Right ventricle myocardium superior (tissue), 1 donor: Measurements from ENCODE around the gene PAX6. TPM values are rescaled to one million over a fixed set of nuclear protein-coding genes. Genes with fewer than 3 reads are reported as not detected.

Source experiments
- ATAC-seq: fragments of 200-7000 bp; cut with Tn5 transposase; one replicate; pipeline ENCODE4 v1.9.1; 2020; ENCODE audit warnings: mild to moderate bottlenecking; ENCODE audit not compliant: poor library complexity
- DNase-seq: peaks from one replicate; pipeline ENCODE4 v3.0.0-alpha.2; 2020
- intact Hi-C: fragments of 100-400 bp; cut with DNase I; formaldehyde crosslinking; loops from one replicate; pipeline ENCODE4 v1.11.2; 2022
- long read RNA-seq: library from polyadenylated mRNA; unstranded; transcript quantifications from one replicate; pipeline ENCODE4 v2.0.0, GENCODE V29; 2021
- total RNA-seq: library from RNA; stranded (reverse); fragmentation: NEBNext Ultra II Directional; extraction: Animal tissue kit (Norgen Biotek cat#: 25700); gene quantifications from one replicate; pipeline ENCODE4 v1.2.1, GENCODE V29; 2021
- donor health status: DM: no; HTN: yes; CAD: no; lungs with severe emphysema.

The PAX6 gene
- not detected for total RNA-seq
- long read RNA-seq = 0 reads

GRCh38 chr11:31810779-31811647 lies at the start of gene PAX6:
Gene PAX6 (minus strand): TSS chr11:31811322. CDS start chr11:31806411, 4,911 bp downstream.
- peak; percentile 44 for ATAC-seq
- intact Hi-C loops = no loop called here
- DNase-seq = peak; percentile 65

- ATAC-seq (no peak), DNase-seq (no peak)
- intact Hi-C loops = no loop called here
Measured at GRCh38 chr11:31860391-31860790, 49.3 kb upstream of the PAX6 start.

DNA sequence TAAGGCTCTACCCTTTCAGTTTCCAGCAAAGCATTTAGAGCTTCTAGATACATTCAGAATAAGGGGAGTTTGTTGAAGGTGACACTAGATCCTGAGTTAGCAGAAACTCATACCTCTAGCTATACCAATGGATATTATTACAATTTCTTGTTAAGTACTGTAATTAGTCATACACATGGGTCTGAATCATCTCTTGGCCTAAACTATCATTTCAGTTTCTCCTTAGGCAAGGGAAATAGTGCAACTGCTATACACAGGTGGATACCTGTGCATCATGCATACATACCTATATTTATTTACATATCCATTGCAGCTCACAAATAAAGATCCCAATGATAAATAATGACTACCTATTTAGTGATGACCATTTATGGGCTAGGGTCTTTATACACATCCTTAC lies 45.1 kb upstream of the PAX6 start:
- intact Hi-C loops = no loop called here
- no peak for DNase-seq
- ATAC-seq = no peak

GRCh38 chr11:31855466-31855865 lies 44.3 kb upstream of the PAX6 start:
- intact Hi-C loops = no loop called here
- DNase-seq (no peak), ATAC-seq (no peak)

DNA sequence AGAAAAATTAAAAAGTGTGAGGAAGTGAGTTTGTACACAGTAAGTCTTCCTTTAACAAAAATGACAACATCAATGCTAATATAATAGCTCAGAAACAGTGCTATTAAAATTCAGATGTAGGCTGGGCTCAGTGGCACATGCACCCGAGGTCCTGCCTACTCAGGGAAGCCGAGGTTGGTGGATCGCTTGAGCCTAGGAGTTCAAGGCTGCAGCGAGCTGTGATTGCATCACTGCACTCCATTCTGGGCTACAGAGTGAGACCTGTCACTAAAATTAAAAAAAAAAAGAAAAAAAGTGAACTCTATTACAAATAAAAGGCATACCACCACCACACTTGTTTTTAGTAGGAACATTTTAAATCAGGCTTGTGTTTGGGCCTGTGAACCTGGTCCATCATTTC lies 39.2 kb upstream of the PAX6 start:
- ATAC-seq (no peak), DNase-seq (no peak)
- intact Hi-C loops = no loop called here

DNA sequence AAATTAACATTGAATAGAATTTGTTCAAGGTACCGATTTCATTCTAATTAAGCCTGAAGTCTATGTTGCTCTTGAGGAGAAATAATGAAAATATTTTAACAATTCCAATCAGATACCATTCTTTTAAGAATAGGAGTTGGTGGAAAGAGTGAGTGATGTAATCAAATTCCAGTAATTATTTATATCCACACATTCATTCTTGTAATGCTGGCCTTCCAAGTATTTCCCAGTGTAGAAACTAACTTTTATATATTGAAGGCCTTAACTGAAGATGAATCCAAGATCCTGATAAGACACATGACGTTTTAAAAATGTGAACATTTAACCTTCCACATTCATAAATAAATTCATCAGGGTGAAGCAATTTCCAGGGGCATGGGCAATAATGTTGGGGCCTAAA lies 36.6 kb upstream of the PAX6 start:
- intact Hi-C loops = no loop called here
- no peak for ATAC-seq
- no peak for DNase-seq

DNA sequence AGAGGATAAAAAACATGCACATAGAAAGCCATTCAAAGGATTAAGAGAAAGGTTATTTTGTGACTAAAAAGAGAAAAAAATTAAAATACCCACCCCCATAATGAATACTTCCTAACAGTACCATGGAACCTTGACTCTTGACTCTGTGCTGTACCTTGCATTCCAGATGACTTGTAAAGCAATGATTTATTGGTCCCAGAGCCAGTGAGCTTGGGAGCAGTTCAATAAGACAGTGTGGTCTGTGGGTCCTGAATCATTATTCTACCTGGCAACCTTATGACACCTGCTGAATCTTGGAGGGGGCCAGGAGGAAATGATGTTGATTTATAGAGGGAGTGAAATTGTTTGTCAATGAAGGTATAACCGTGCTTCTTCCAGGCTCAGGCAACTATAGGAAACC lies 34.2 kb upstream of the PAX6 start:
- DNase-seq (no peak), ATAC-seq (no peak)
- intact Hi-C loops = no loop called here

DNA sequence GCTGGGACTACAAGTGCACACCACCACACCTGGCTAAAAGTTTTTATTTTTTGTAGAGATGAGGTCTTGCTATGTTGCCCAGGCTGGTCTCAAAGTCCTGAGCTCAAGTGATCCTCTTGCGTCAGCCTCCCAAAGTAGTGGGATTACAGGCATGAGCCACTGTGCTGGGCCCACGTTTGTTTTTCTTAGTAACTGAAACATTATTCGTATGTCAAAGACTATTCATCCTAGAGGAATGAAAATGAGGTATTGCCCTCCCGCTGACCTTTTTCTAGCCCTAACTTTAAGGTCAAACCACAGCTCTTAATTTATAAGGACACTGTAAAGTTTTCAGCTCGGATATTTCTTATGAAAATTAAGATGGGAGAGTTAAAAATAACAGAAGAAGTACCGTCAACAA lies 33.2 kb upstream of the PAX6 start:
- DNase-seq = no peak
- intact Hi-C loops = no loop called here
- ATAC-seq = no peak

DNA sequence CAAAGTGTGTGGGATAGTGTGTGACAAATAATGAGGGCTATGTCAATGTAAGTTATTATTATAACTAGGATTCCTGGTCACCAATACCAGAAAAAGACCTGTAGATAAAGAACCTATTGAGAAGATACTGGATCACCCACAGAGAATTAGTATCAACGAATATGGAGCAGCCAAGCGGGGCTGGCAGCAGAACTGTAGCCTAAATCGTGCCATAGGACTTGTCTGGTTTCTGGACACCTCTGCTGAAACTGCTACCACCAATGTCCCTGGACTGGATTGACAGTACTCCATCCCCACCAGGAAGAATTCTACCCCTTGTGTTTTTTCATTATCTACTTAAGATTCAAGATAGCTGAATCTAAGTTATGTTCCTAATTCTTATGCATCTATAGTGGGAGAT lies 30.3 kb upstream of the PAX6 start:
- intact Hi-C loops = no loop called here
- DNase-seq (no peak), ATAC-seq (no peak)

- DNase-seq = no peak
- ATAC-seq = no peak
- intact Hi-C loops = no loop called here
Measured at GRCh38 chr11:31834237-31834636, 23.1 kb upstream of the PAX6 start.

DNA sequence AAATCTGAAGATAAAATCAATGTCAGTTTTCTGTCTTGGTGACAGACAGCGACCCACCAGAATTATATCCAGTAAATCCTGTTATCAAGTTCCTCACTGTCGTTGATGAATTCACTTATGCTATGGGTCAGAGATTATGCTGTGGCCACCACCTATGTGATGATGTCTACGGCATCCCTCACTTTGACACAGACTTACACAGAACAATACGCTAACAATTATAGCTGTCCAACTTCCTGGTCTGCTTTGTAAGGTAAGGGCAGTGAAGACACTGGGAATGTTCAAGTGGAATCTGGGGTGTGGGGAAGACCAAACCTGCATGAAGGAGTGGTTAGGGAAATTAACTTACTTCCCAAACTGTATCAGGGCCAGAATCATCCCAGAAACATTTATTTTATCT lies 19.3 kb upstream of the PAX6 start:
- DNase-seq (no peak), ATAC-seq (no peak)
- intact Hi-C loops = no loop called here

GRCh38 chr11:31828217-31828616 lies 17.1 kb upstream of the PAX6 start:
- DNase-seq (no peak), ATAC-seq (no peak)

DNA sequence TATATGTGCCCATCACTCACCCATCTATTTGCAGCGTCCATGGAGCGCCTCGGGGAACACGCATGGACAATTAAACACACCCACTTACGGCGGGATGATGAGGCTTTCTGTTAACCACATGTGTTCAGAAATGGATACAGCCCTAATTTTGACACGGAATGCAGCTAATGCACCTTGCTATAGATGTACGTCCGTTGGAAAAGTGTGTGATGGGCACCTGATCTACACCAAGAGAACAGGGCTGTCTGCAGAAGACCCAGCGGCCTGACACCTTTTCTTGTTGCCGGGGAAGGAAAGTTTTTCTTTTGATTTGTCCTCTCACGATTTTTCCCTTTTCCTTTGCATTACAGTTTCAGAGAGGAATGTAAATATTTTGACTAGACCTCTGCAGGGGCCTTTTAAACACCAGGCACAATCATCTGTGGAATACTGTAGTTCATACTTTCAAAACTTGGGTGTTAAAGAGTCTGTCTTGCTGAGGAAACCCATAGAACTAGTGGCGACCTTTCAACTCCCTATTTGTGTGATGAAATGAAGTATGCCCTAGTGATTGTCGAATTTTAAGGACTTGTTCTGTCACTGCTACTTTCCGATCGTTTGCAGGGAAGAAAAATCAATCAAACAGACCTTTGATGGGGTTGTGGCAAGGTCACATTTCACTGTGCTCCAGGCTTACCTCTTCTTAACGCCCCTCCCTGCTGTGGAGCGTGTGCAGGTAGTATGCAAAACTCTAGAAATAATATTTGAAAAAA lies 16.5 kb upstream of the PAX6 start:
- intact Hi-C loops = no loop called here
- DNase-seq (no peak), ATAC-seq (no peak)

More at GRCh38 chr11:31828217-31828616, 17.1 kb upstream of the PAX6 start:
- intact Hi-C loops = no loop called here

GRCh38 chr11:31826536-31827438 lies 15.7 kb upstream of the PAX6 start:
- ATAC-seq (no peak), DNase-seq (no peak)
- intact Hi-C loops = no loop called here

- DNase-seq (no peak), ATAC-seq (no peak)
- intact Hi-C loops = no loop called here
Measured at GRCh38 chr11:31825838-31826484, 14.8 kb upstream of the PAX6 start.

GRCh38 chr11:31824879-31825837 lies 14.0 kb upstream of the PAX6 start:
- ATAC-seq (no peak), DNase-seq (no peak)
- intact Hi-C loops = no loop called here

DNA sequence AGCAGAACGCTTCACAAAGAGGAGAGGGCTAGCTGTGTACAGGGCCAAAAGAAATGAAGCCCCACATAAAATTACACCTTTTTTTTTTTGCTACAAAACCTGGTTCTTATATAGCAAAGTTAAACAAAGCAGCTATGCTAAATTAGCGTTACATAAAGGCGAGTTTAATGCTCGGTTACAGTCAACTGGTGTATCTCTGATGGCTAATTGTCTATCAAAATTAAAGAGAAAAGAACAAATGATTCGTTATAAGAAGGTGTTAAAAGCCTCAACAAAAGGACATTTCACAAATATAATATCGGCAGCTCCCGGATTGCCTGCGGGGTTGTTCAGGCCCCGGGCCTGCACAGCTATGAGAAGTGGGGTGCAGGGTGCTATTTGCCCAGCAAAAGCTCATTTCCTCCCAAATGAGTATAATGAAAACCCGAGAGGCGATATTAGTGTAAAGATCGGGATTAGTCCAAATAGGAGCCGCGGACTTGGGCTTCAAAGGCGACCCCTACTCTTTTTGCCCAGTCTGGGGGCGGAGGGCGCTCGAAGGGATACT lies 13.3 kb upstream of the PAX6 start:
- intact Hi-C loops = no loop called here
- no peak for DNase-seq
- no peak for ATAC-seq
